K562 (cell line): ENCODE data around the gene PIERCE2. TPM values are rescaled to one million over a fixed set of nuclear protein-coding genes. Genes with fewer than 3 reads are reported as not detected.

Source experiments
- ARHGAP35 ChIP-seq: fragments of 450-650 bp; IDR thresholded peaks from 2 replicates; pipeline ENCODE4 v1.6.1; 2018; ENCODE audit not compliant: partially characterized antibody
- ARID4B ChIP-seq: sonication (generic); formaldehyde crosslinking; IDR thresholded peaks from 2 replicates; pipeline ENCODE4 v1.8.0; 2022; ENCODE audit warnings: mild to moderate bottlenecking, missing genetic modification reagents
- CBX3 ChIP-seq, 2 experiments: IDR thresholded peaks; 1 replicate in 1 of 2; 2 replicates in 1 of 2; pipeline ENCODE4 v1.6.1; 2012; ENCODE audit warnings: inconsistent platforms in 2 of 2, low read length in 2 of 2, borderline replicate concordance in 1 of 2, control low read depth in 1 of 2
- CREM ChIP-seq: IDR thresholded peaks from 2 replicates; pipeline ENCODE4 v1.6.1; 2014; ENCODE audit warnings: antibody characterized with exemption, low read depth
- ETS1 ChIP-seq: conservative IDR thresholded peaks from 2 replicates; pipeline ENCODE4 v1.6.1; 2011; ENCODE audit warnings: low read depth, mild to moderate bottlenecking, low read length; ENCODE audit not compliant: control insufficient read depth
- HDAC2 ChIP-seq: fragments of 450-650 bp; IDR thresholded peaks from 2 replicates; pipeline ENCODE4 v1.6.1; 2016; ENCODE audit warnings: mild to moderate bottlenecking
- HEY1 ChIP-seq: fragments of 250-450 bp; sonication (Bioruptor Pico); IDR thresholded peaks from 2 replicates; pipeline ENCODE4 v1.5.0; 2020; ENCODE audit warnings: mild to moderate bottlenecking, moderate library complexity, borderline replicate concordance
- HLTF ChIP-seq: fragments of 450-650 bp; IDR thresholded peaks from 2 replicates; pipeline ENCODE4 v1.6.1; 2016
- IRF1 ChIP-seq: sonication (generic); formaldehyde crosslinking; IDR thresholded peaks from 2 replicates; pipeline ENCODE4 v1.8.0; 2022; ENCODE audit warnings: missing genetic modification reagents, mild to moderate bottlenecking, borderline replicate concordance
- MCM5 ChIP-seq: fragments of 450-650 bp; IDR thresholded peaks from 2 replicates; pipeline ENCODE4 v1.6.1; 2016; ENCODE audit warnings: low read depth
- NCOA4 ChIP-seq: fragments of 450-650 bp; IDR thresholded peaks from 2 replicates; pipeline ENCODE4 v1.6.1; 2018; ENCODE audit warnings: mild to moderate bottlenecking; ENCODE audit not compliant: partially characterized antibody
- NR4A1 ChIP-seq, 2 experiments: fragments of 250-450 bp in 1 of 2; fragments of 450-650 bp in 1 of 2; sonication (Bioruptor Pico) in 1 of 2; IDR thresholded peaks; 2 replicates each; pipeline versions ENCODE4 v1.4.0 to v1.6.1; 2016 to 2020; ENCODE audit warnings: mild to moderate bottlenecking in 2 of 2, missing compliant biosample characterization in 1 of 2, missing genetic modification characterization in 1 of 2, moderate library complexity in 1 of 2
- POLR2H ChIP-seq: IDR thresholded peaks from 2 replicates; pipeline ENCODE4 v1.6.1; 2016; ENCODE audit warnings: missing genetic modification characterization, low read depth, mild to moderate bottlenecking, control low read depth, missing compliant biosample characterization, moderate library complexity
- SIN3B ChIP-seq: fragments of 450-650 bp; IDR thresholded peaks from 2 replicates; pipeline ENCODE4 v1.6.1; 2017; ENCODE audit warnings: low read depth, mild to moderate bottlenecking, moderate library complexity
- TAF7 ChIP-seq: fragments of 450-650 bp; IDR thresholded peaks from 2 replicates; pipeline ENCODE4 v1.6.1; 2016; ENCODE audit warnings: missing genetic modification characterization, missing compliant biosample characterization
- TBP ChIP-seq: optimal IDR thresholded peaks from 2 replicates; pipeline ENCODE3; 2011; ENCODE audit warnings: low read depth, low read length, improper control_type of control experiment
- TEAD2 ChIP-seq: fragments of 450-650 bp; IDR thresholded peaks from 2 replicates; pipeline ENCODE4 v1.6.1; 2016; ENCODE audit warnings: missing genetic modification characterization, control low read depth, missing compliant biosample characterization
- ZNF165 ChIP-seq: fragments of 250-450 bp; sonication (Bioruptor Pico); IDR thresholded peaks from 2 replicates; pipeline ENCODE4 v1.4.0; 2020; ENCODE audit warnings: borderline replicate concordance
- ZNF197 ChIP-seq: fragments of 200-800 bp; sonication (Bioruptor generic); IDR thresholded peaks from 2 replicates; pipeline ENCODE4 v1.6.1; 2016; ENCODE audit warnings: low read depth, missing genetic modification characterization, missing compliant biosample characterization
- ZNF316 ChIP-seq: fragments of 450-650 bp; IDR thresholded peaks from 2 replicates; pipeline ENCODE4 v1.6.1; 2016
- ZNF408 ChIP-seq: fragments of 250-450 bp; sonication (Bioruptor Pico); IDR thresholded peaks from 2 replicates; pipeline ENCODE4 v1.4.0; 2020; ENCODE audit warnings: low read depth, mild to moderate bottlenecking, moderate library complexity
- ZNF76 ChIP-seq: fragments of 250-450 bp; sonication (Bioruptor Pico); IDR thresholded peaks from 2 replicates; pipeline ENCODE4 v1.4.0; 2020; ENCODE audit warnings: mild to moderate bottlenecking, moderate library complexity, borderline replicate concordance
- polyA plus RNA-seq, 8 experiments: library from polyadenylated mRNA; depleted of rRNA in 4 of 8; stranded (reverse) in 5 of 8; unstranded in 3 of 8; fragments of >200 nt; fragmentation: Nextera tagmentation in 2 of 8; fragmentation: Illumina TruSeq in 1 of 8; extraction: Ambion mirVana in 2 of 8; extraction: Trizol in 1 of 8; gene quantifications; 2 replicates each; pipeline versions ENCODE4 v1.2.1 to v1.2.3, GENCODE V29; 2011 to 2014; ENCODE audit warnings: inconsistent platforms in 1 of 8, missing spikeins in 1 of 8
- total RNA-seq, 7 experiments: library from RNA; depleted of rRNA in 6 of 7; stranded (reverse); fragments of >200 nt in 6 of 7; fragmentation: Illumina TruSeq in 2 of 7; extraction: Trizol in 2 of 7; gene quantifications; 2 replicates each; pipeline versions ENCODE4 v1.2.1 to v1.2.3, GENCODE V29; 2011 to 2021; ENCODE audit warnings: low replicate concordance in 1 of 7

The PIERCE2 gene
- total and polyA plus RNA-seq, 9 of the 15 experiments (the other 6 are each of a cell fraction or from before 2014, with no cell fraction given): 2.9 to 4.8 (median 4.0) TPM

- TF ChIP-seq ARID4B (CRISPR knock-in tag) (peak; percentile 81; the same call in 1 of the 2 replicates), NR4A1 (CRISPR knock-in tag; IDR thresholded peaks at IDR 0.05) (no peak), NR4A1 (tag; IDR thresholded peaks at IDR 0.05) (peak; percentile 36; the same call in 1 of the 2 replicates), ZNF197 (CRISPR knock-in tag) (peak; percentile 82), TBP (peak; percentile 80), HEY1 (CRISPR knock-in tag) (no peak), HLTF (no peak), ZNF165 (CRISPR knock-in tag) (0 out of 2 replicates have a peak, but pooled peaks have one; percentile 5), TEAD2 (no peak), IRF1 (CRISPR knock-in tag) (no peak), CBX3 (IDR thresholded peaks at IDR 0.05; ENCODE audit: borderline replicate concordance in 1 of 2, low read length in 2 of 2) (peak in 1 of 2 experiments; percentile 13; a peak in 1 of 3 replicates), ARHGAP35 (no peak), ZNF316 (no peak), ZNF408 (CRISPR knock-in tag) (no peak), HDAC2 (peak; percentile 70), POLR2H (peak; percentile 74), ZNF76 (CRISPR knock-in tag) (peak; percentile 62; the same call in 1 of the 2 replicates), SIN3B (peak; percentile 46), NCOA4 (no peak), CREM (peak; percentile 93), MCM5 (no peak), ETS1 (peak; percentile 90; the same call in 1 of the 2 replicates), TAF7 (tag) (peak; percentile 56)
Measured at GRCh38 chr15:55408012-55408928, at the start of gene PIERCE2, which contains the start of gene CCPG1 (continued).
